ENCODE measurements around the gene TMEFF2. TPM values are rescaled to one million over a fixed set of nuclear protein-coding genes. Genes with fewer than 3 reads are reported as not detected.

TMEFF2 gene
- total and polyA plus RNA-seq, 8 donors = 0.05 to 0.75 TPM; not detected in 6

GRCh38 chr2:191957996-191958860, 236.5 kb downstream of the TMEFF2 start:
- H3K4me1 ChIP-seq = no peaks in the 10 kb centered on the region
- FAIRE-seq = no peak
- no peak overlapping the region for H3K4me3 ChIP-seq
- no peak for TF ChIP-seq CTCF (IDR thresholded peaks at IDR 0.05)
- H3K9me3 ChIP-seq = no peaks in the 10 kb centered on the region
- no peak for ATAC-seq
- H3K27me3 ChIP-seq = no peaks in the 10 kb centered on the region
- H3K36me3 ChIP-seq = no peaks in the 10 kb centered on the region
- 33 to 41% methylated on average over 7 of the region's 7 CpGs for WGBS, 2 donors
- no peak overlapping the region for H3K27ac ChIP-seq
- DNase-seq = no peak
- intact Hi-C loops (cut with DNase I) = no loop called here

- Histone ChIP-seq H3K4me3 (no peak overlapping the region), H3K4me1 (no peaks in the 10 kb centered on the region), H3K27me3 (no peaks in the 10 kb centered on the region), H3K36me3 (no peaks in the 10 kb centered on the region), H3K9me3 (no peaks in the 10 kb centered on the region), H3K27ac (no peak overlapping the region)
- WGBS, 2 donors = 27 to 63% methylated on average over 2 of the region's 2 CpGs
- intact Hi-C loops (cut with DNase I) = no loop called here
- FAIRE-seq = no peak
- DNase-seq = no peak
- TF ChIP-seq CTCF (IDR thresholded peaks at IDR 0.05) = no peak
- no peak for ATAC-seq
Observed at GRCh38 chr2:191954451-191954850, 240.3 kb downstream of the TMEFF2 start.

- no peak for FAIRE-seq
Observed at GRCh38 chr2:191952515-191953270, 242.0 kb downstream of the TMEFF2 start.

DNA sequence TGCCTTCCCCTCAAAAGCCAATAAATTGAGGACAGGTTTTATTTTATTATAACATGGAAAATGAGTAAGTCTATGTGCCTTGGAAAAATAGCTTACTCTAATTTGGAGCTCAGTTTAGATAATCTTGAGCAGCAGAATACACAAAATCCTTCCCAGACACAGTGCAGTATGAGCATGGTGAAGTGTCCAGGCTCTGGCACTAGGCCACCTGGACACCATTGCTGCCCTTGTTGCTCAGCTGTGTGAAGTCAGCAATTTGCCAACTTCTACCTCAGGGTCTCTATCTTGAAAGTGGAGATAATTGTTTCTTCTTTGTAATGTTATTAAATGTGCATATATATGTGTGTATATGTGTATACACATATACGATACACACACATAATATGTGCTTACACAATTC, 242.9 kb downstream of the TMEFF2 start:
- H3K27ac ChIP-seq = no peak overlapping the region
- FAIRE-seq (no peak), DNase-seq (no peak), ATAC-seq (no peak)
- no peak overlapping the region for H3K4me3 ChIP-seq
- WGBS, 2 donors = 90 to 98% methylated on average over 1 of the region's 1 CpG
- no peaks in the 10 kb centered on the region for H3K9me3 ChIP-seq
- TF ChIP-seq CTCF (IDR thresholded peaks at IDR 0.05) = no peak
- H3K27me3 ChIP-seq = no peaks in the 10 kb centered on the region
- H3K4me1 ChIP-seq = no peaks in the 10 kb centered on the region
- H3K36me3 ChIP-seq = no peaks in the 10 kb centered on the region
- intact Hi-C loops (cut with DNase I) = no loop called here

More at GRCh38 chr2:191952515-191953270, 242.0 kb downstream of the TMEFF2 start:
- Histone ChIP-seq H3K4me1 (no peaks in the 10 kb centered on the region), H3K9me3 (no peaks in the 10 kb centered on the region), H3K27ac (no peak overlapping the region), H3K36me3 (no peaks in the 10 kb centered on the region), H3K4me3 (no peak overlapping the region), H3K27me3 (no peaks in the 10 kb centered on the region)
- 71 to 81% methylated on average over 8 of the region's 8 CpGs for WGBS, 2 donors
- DNase-seq = no peak
- intact Hi-C loops (cut with DNase I) = no loop called here
- no peak for TF ChIP-seq CTCF (IDR thresholded peaks at IDR 0.05)
- no peak for ATAC-seq

Data from pancreas (tissue), 10 donors.